GM12878 (cell line): Measurements from ENCODE around the gene CGREF1. TPM values are rescaled to one million over a fixed set of nuclear protein-coding genes. Genes with fewer than 3 reads are reported as not detected.
A peak's percentile ranks its signal among the peaks of the same experiment; 100 is the strongest.

ENCODE experiments used
- ATF7 ChIP-seq: fragments of 450-650 bp; IDR thresholded peaks from 2 replicates; pipeline ENCODE4 v1.6.1; 2016; ENCODE audit warnings: low read depth, mild to moderate bottlenecking
- BACH1 ChIP-seq: fragments of 450-650 bp; IDR thresholded peaks from 2 replicates; pipeline ENCODE4 v1.6.1; 2017; ENCODE audit warnings: mild to moderate bottlenecking, borderline replicate concordance
- BMI1 ChIP-seq: fragments of 450-650 bp; IDR thresholded peaks from 2 replicates; pipeline ENCODE4 v1.6.1; 2016; ENCODE audit warnings: mild to moderate bottlenecking, moderate library complexity, borderline replicate concordance
- BRCA1 ChIP-seq: IDR thresholded peaks from 2 replicates; pipeline ENCODE4 v1.6.1; 2011; ENCODE audit warnings: low read depth, low read length, improper control_type of control experiment
- DPF2 ChIP-seq: fragments of 450-650 bp; IDR thresholded peaks from 2 replicates; pipeline ENCODE4 v1.6.1; 2017; ENCODE audit warnings: mild to moderate bottlenecking
- EED ChIP-seq: sonication (generic); IDR thresholded peaks from 2 replicates; pipeline ENCODE4 v1.6.1; 2016; ENCODE audit warnings: antibody characterized with exemption, low read depth
- IKZF2 ChIP-seq, 2 experiments: fragments of 450-650 bp; IDR thresholded peaks; 2 replicates each; pipeline ENCODE4 v1.6.1; 2017; ENCODE audit warnings: mild to moderate bottlenecking in 2 of 2, moderate library complexity in 2 of 2
- KLF5 ChIP-seq: fragments of 450-650 bp; IDR thresholded peaks from 2 replicates; pipeline ENCODE4 v1.6.1; 2014; ENCODE audit warnings: mild to moderate bottlenecking; ENCODE audit not compliant: partially characterized antibody
- RB1 ChIP-seq: fragments of 450-650 bp; formaldehyde crosslinking; IDR thresholded peaks from 2 replicates; pipeline ENCODE4 v1.6.1; 2017; ENCODE audit warnings: mild to moderate bottlenecking, borderline replicate concordance
- SIX5 ChIP-seq: IDR thresholded peaks from 2 replicates; pipeline ENCODE4 v1.6.1; 2011; ENCODE audit warnings: mild to moderate bottlenecking, low read depth, low read length, moderate library complexity; ENCODE audit not compliant: severe bottlenecking
- SREBF1 ChIP-seq: IDR thresholded peaks from 2 replicates; pipeline ENCODE4 v1.6.1; 2012; ENCODE audit warnings: mild to moderate bottlenecking, low read length
- TARDBP ChIP-seq: IDR thresholded peaks from 2 replicates; pipeline ENCODE4 v1.6.1; 2016; ENCODE audit warnings: borderline replicate concordance
- TCF7 ChIP-seq: IDR thresholded peaks from 2 replicates; pipeline ENCODE4 v1.6.1; 2014; ENCODE audit warnings: antibody characterized with exemption, borderline replicate concordance
- YY1 ChIP-seq: IDR thresholded peaks from 2 replicates; pipeline ENCODE4 v1.6.1; 2011; ENCODE audit warnings: low read depth, mild to moderate bottlenecking, low read length
- ZNF217 ChIP-seq: fragments of 450-650 bp; IDR thresholded peaks from 2 replicates; pipeline ENCODE4 v1.6.1; 2017; ENCODE audit warnings: antibody characterized with exemption, mild to moderate bottlenecking
- ZNF384 ChIP-seq: IDR thresholded peaks from 2 replicates; pipeline ENCODE4 v1.6.1; 2012; ENCODE audit warnings: low read depth, mild to moderate bottlenecking, low read length, improper control_type of control experiment, borderline replicate concordance
- ZSCAN29 ChIP-seq: fragments of 450-650 bp; IDR thresholded peaks from 2 replicates; pipeline ENCODE4 v1.6.1; 2017; ENCODE audit warnings: mild to moderate bottlenecking, moderate library complexity
- polyA plus RNA-seq, 11 experiments: library from polyadenylated mRNA; depleted of rRNA in 4 of 11; unstranded in 6 of 11; stranded (reverse) in 5 of 11; fragments of >200 nt; fragmentation: Nextera tagmentation in 4 of 11; fragmentation: Illumina TruSeq in 1 of 11; extraction: Ambion mirVana in 4 of 11; extraction: Trizol in 1 of 11; gene quantifications; 1 replicate in 1 of 11; 2 replicates in 10 of 11; pipeline versions ENCODE4 v1.2.1 to v1.2.3, GENCODE V29; 2011 to 2016; ENCODE audit warnings: inconsistent platforms in 2 of 11, missing spikeins in 2 of 11, low read depth in 1 of 11
- total RNA-seq, 4 experiments: library from RNA; depleted of rRNA in 3 of 4; stranded (reverse); fragments of >200 nt in 3 of 4; fragmentation: Illumina TruSeq in 1 of 4; extraction: Trizol in 1 of 4; gene quantifications; 2 replicates each; pipeline versions ENCODE4 v1.2.1 to v1.2.3, GENCODE V29; 2013 to 2021
- TF ChIP-seq, protein P1 (sequence below): fragments of 450-650 bp; IDR thresholded peaks from 2 replicates; pipeline ENCODE4 v1.6.1; 2017; ENCODE audit warnings: mild to moderate bottlenecking, low read depth, inconsistent platforms; ENCODE audit not compliant: poor library complexity, severe bottlenecking
- TF ChIP-seq, protein P2 (sequence below): fragments of 450-650 bp; formaldehyde crosslinking; IDR thresholded peaks from 2 replicates; pipeline ENCODE4 v1.4.0; 2020; ENCODE audit warnings: mild to moderate bottlenecking, moderate library complexity
- TF ChIP-seq, protein P3 (sequence below): fragments of 450-650 bp; IDR thresholded peaks from 2 replicates; pipeline ENCODE4 v1.6.1; 2017; ENCODE audit warnings: low read depth, mild to moderate bottlenecking, moderate library complexity

CGREF1 gene
- total and polyA plus RNA-seq, 10 of the 15 experiments (the other 5 are each of a cell fraction or from before 2014, with no cell fraction given): 0.06 to 0.21 TPM; not detected in 8

DNA sequence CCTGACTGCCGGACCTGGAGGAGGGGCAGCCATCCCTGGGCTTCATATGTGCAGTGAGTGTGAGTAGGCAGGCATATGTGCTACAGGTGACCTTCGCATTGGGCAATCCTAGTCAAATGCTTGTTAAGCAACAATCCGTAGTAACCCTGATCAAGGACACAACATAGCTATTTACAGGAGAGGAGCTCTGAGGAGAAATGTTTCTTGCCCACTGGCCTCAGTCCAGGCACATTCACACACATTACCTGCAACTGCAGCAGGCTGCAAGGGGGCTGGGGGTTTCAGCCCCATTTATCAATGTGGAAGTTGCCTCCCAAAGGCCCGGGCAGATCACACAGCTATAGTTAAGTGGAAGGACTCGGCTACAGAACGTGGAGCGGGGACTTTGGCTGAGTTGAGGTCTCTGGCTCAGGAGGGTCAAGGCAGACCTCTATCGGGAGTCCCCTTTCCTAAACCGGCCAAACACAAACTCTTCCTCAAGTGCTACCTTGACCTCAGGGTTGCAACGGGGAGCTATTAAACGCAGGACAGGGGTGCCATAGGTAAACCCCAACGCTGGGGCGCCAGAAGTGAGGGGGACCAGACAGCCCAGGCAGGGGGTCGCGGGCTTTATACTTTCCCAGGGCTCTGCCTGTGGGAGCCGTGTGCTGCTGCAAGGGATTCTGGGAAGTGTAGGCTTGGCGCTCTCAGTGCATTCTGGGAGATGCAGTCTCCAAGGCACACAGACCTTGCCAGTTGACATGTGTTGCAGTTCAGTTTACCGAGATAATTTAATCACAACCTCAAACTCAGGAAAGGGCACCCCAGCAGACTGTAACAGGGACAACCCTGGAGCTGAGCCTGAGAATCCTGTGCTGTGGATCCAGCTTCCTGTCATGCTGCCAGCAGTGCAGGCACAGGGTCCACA is 22.9 kb downstream of the CGREF1 start (continued):
- TF ChIP-seq ZNF384 (no peak), IKZF2 (IDR thresholded peaks at IDR 0.05) (no peak), YY1 (0 out of 2 replicates have a peak, but pooled peaks have one; percentile 17), BRCA1 (no peak), BMI1 (no peak), ZNF217 (no peak), TCF7 (no peak), ZSCAN29 (no peak), EED (no peak), DPF2 (no peak), BACH1 (no peak), RB1 (no peak), ATF7 (no peak), TARDBP (0 out of 2 replicates have a peak, but pooled peaks have one; percentile 25), SIX5 (peak; percentile 90), SREBF1 (no peak), KLF5 (no peak)
- TF ChIP-seq, protein P1, sequence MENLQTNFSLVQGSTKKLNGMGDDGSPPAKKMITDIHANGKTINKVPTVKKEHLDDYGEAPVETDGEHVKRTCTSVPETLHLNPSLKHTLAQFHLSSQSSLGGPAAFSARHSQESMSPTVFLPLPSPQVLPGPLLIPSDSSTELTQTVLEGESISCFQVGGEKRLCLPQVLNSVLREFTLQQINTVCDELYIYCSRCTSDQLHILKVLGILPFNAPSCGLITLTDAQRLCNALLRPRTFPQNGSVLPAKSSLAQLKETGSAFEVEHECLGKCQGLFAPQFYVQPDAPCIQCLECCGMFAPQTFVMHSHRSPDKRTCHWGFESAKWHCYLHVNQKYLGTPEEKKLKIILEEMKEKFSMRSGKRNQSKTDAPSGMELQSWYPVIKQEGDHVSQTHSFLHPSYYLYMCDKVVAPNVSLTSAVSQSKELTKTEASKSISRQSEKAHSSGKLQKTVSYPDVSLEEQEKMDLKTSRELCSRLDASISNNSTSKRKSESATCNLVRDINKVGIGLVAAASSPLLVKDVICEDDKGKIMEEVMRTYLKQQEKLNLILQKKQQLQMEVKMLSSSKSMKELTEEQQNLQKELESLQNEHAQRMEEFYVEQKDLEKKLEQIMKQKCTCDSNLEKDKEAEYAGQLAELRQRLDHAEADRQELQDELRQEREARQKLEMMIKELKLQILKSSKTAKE: no peak
- TF ChIP-seq, protein P2, sequence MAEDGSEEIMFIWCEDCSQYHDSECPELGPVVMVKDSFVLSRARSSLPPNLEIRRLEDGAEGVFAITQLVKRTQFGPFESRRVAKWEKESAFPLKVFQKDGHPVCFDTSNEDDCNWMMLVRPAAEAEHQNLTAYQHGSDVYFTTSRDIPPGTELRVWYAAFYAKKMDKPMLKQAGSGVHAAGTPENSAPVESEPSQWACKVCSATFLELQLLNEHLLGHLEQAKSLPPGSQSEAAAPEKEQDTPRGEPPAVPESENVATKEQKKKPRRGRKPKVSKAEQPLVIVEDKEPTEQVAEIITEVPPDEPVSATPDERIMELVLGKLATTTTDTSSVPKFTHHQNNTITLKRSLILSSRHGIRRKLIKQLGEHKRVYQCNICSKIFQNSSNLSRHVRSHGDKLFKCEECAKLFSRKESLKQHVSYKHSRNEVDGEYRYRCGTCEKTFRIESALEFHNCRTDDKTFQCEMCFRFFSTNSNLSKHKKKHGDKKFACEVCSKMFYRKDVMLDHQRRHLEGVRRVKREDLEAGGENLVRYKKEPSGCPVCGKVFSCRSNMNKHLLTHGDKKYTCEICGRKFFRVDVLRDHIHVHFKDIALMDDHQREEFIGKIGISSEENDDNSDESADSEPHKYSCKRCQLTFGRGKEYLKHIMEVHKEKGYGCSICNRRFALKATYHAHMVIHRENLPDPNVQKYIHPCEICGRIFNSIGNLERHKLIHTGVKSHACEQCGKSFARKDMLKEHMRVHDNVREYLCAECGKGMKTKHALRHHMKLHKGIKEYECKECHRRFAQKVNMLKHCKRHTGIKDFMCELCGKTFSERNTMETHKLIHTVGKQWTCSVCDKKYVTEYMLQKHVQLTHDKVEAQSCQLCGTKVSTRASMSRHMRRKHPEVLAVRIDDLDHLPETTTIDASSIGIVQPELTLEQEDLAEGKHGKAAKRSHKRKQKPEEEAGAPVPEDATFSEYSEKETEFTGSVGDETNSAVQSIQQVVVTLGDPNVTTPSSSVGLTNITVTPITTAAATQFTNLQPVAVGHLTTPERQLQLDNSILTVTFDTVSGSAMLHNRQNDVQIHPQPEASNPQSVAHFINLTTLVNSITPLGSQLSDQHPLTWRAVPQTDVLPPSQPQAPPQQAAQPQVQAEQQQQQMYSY (CRISPR knock-in tag): no peak
- TF ChIP-seq, protein P3, sequence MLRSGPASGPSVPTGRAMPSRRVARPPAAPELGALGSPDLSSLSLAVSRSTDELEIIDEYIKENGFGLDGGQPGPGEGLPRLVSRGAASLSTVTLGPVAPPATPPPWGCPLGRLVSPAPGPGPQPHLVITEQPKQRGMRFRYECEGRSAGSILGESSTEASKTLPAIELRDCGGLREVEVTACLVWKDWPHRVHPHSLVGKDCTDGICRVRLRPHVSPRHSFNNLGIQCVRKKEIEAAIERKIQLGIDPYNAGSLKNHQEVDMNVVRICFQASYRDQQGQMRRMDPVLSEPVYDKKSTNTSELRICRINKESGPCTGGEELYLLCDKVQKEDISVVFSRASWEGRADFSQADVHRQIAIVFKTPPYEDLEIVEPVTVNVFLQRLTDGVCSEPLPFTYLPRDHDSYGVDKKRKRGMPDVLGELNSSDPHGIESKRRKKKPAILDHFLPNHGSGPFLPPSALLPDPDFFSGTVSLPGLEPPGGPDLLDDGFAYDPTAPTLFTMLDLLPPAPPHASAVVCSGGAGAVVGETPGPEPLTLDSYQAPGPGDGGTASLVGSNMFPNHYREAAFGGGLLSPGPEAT: peak; percentile 42; the same call in 1 of the 2 replicates
